Stimulated activated CD8-positive, alpha-beta memory T cell treated with anti-CD3 and anti-CD28 coated beads, Interleukin-4, amount 100 ng/mL, for 48 hours (primary cell): ENCODE measurements around the gene CHML.

ENCODE experiments used
- DNase-seq: peaks from one replicate; pipeline ENCODE4 v3.0.0-alpha.2; 2020

Gene CHML

GRCh38 chr1:241645199-241645598 is 5.0 kb upstream of the CHML start:
- no peak for DNase-seq

DNA sequence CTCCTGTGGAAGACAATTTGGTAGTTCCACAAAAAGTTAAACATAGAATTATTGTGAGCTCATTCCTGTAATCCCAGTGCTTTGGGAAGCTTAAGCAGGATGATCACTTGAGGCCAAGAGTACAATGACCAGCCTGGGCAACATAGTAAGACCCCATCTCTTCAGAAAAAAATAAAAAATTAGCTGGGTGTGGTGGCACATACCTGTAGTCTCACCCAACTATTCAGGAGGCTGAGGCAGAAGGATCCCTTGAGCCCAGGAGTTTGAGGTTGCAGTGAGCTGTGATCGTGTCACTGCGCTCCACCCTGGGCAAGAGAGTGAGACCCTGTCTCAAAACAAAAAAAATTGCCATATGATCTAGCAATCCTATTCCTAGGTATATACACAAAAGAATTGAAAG is 4.1 kb upstream of the CHML start:
- no peak for DNase-seq

DNA sequence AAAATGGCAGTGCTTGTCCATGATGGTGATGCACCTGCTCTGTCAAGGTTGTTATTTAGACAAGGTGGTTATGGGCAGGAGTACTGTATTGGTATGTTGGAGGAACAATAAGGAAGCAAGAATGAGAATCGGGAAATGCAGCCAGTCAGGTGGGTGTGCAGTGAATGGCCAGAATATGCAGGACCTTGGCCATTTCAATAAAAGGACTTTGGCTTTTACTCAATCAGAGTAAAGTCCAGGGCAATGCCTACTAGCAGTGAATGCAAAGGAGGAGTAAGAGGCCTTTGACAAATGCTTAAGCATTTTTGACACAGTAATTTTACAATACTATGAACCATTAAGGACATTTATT is 2.4 kb upstream of the CHML start:
- DNase-seq, result no peak

DNA sequence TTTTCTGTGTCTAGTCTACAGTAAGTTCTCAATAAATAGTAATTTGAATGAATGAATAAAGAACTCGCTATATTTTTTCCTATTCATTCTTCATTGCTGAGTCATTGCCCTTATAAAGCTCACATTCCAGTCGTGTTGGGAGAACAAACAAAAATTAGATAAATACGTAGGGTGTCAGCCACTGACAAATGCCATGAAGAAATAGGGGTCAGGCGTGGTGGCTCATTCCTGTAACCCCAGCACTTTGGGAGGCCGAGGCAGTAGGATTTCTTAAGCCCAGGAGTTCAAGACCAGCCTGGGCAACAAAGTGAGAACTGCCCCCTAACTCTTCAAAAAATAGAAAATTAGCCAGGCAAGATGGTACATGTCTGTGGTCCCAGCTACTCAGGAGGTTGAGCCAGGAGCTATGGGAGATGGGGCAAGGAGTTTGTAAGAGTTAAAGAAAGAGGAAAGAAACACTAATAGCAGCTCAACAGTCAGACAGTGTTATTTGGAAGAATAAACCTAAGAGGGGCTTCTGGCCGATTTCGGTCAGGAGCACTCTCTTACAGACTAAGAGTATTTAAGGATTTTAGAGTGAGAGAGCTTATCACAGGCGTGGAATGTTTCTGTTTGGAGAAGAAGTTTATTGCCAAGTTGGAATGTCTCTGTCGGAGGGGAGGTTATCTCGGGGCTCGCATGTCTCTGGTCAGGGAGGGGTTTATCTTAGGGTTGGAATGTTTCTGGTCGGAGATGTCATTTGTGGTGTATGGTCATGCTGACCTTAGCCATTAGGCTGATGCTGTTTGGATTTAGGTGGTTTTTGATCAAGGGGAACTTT is 1.8 kb upstream of the CHML start:
- no peak for DNase-seq

DNA sequence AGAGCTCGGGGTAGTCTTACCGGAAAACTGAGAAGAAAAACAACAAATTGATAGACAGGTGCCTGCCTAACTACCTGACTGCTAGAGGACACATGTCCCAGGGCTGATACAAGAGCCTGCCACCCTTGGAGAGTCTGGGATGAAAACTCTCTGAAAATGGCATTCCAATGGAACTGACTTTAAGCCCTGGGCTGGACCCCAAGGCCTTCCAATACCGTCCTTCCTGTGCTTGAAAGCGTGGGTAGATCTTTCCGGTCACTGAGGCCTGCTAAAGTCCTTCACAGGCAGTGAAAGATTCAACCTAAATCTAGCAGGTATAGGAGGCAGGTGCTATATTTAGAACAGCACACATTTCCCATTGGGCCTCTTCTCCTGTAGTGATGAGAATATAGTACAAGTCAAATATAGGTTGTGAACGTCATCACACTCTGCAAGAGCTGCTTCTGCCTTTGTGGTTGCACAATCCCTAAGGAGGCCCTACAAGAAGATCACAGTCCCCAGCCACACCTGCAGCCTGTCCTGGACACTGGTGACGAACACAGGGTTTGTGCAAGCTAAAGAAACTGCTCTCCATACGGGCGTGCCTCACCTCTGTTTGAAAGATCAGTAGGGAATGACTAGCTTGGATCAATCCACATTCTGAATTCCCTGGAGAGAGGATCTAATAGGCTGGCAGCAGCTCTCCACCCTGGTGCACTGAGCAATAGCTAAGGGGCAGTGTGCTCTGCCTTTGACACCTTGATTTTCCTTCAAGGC is 876 bp upstream of the CHML start:
- DNase-seq, result no peak

GRCh38 chr1:241639623-241640148 is 483 bp downstream of the CHML start:
- no peak for DNase-seq

DNA sequence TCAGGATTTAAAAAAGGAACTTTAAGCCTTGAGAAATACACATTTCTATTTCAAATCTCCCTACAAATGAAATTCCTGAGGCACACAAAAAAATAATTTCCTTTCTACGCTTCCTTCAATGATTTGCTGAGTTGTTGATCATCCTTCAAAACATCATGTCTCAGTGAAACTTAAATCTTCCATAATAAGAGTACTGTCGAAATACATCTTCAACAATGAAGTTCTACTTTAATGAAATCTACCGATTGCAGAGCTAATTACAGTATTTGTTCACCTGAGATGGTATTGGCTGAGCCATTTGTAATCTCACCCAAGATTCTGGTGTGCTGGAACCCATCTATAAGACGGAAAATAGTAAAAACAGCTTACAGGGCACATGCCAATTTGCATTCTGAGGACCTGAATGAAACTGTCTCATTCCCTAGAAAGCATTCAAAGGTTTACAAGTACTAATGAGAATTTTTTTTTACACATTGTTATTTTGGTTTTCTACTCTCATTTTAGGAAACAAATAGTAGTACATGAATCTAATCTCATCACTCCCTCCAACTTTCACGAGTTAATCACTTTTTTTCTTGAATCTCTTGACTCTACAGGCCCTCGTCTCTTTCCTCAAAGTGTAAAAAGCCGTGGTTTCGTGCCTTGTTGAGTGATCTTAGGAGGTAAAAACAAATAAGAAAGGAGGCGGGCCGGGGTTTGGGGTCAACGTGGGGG is 1.1 kb downstream of the CHML start:
- DNase-seq, result no peak

DNA sequence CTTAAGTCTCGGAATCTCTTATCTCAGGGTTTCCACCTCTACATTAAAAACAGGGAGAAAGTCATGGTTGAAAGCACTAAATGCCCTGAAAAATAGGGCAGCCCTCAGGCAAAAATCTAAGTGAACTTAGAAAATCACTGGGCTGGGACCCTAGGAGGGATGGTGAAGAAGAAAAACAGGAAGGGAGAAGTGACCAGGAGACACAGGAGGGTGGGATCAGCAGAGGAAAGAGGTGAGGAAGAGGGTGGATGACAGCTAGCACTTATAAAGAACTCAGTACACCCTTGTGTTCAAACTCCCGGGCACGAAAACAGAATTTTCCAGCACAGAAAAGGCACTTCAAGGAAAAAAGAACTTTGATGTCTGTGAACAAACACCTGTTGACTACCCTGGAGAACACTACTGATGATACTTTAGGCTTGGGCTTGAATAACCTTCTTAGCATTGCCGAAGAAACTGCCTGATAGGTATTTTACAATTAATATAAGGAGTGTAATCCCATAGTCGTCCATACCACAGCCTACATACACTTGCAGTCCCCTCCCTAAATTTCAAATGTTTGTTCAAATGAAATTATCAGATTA is 2.0 kb downstream of the CHML start:
- DNase-seq, result no peak

DNA sequence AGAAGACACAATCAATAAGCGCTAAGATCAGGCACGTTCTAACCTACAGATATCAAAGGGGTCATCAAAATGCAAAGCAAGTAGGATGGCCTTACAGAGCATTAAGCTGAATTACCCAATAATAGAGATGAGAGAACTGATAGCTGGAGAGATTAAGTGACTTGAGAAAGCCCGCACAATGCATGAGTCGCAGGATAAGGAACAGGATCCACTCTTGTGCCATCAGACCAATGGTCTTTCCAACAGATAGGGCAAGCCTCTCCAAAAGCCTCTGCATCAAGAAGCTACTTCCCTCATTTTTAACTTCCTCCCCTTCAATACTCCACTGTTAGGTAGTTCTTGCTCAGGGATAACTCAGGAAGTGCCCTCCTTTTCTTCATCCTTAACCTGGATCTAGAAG is 2.6 kb downstream of the CHML start:
- DNase-seq, result no peak

- no peak for DNase-seq
Measured at GRCh38 chr1:241637046-241637590, 3.1 kb downstream of the CHML start.

DNA sequence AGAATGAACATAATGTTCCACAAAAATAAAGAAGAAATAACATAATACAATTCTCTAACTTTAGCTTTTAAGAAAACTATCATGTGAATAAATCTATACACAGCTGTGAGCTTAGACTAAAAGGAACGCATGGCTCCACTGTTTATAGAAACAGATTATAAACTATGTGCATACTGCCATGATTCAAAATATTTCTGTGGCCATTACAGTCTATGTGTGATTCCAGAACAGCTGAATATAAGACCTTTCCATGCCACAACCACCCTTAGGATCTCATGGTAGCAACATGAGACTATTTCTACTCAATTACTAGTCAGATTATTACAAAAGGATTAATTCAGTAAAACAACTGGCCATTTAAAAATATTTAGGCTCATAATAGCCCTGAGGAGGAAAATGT is 3.9 kb downstream of the CHML start:
- no peak for DNase-seq

DNA sequence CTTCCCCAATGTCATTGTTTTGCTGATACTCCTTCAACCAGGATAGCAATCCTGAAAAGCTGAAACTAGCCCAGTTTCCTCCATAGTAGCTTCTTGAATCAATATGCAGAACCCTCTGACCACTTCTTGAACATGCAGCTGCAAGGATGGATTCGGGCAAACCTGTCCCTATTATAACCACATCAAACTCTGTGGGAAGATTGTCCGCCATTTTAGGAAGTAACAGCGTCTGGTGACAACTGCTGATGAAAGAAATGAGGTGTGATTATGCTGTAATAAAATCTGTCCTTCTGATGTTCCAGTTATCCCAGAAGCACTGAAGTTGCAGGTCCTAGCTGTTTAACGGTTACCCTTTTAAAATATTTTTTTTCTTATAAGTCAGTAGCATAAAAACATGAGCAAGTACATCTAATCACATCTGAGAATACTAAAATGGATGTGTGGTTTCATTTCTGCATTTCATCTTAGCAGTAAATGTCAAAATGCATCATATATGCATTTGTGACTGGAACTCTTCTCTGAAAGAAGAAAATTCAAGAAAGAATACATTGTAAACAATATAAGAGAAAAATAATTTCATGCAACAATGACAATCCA is 4.5 kb downstream of the CHML start:
- DNase-seq, result no peak

DNA sequence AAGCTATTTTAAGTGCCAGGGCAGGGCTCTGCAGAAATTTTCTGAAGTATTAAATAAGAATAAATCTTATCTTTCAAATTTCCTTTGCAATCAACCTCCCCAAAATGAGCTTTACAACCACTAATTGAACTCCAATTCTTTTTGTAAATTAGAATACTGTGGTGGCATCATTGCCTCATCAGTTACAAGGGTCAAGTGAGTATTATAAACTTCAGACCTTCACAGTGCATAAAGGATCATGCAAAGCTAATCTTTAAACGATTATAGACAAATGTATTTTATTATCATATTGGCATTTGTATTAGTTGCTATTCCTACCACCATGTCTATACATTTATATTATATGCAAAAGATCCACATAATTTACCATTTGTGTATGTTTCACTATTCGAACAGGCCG is 7.2 kb downstream of the CHML start:
- no peak for DNase-seq

GRCh38 chr1:241631674-241632073 is 8.5 kb downstream of the CHML start:
- DNase-seq, result no peak

GRCh38 chr1:241630899-241631298 is 9.3 kb downstream of the CHML start:
- no peak for DNase-seq

DNA sequence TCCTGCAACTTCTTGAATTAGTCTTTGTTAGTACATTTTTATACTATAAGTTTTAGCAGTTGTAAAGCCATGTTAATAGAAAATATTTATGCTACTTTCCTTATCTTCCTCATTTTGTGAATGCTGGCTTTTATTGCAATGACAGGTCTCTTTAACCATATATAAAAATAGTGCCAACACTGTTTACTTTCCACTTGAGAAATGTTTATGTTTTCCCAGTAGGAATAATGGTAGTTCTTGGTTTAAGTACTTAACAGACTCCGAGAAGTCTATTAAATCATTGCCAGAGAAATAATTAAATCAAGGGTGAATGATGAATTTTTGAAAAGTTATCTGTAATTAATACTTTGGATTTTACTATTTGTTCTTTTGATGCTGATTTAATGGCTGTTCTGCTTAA is 9.7 kb downstream of the CHML start:
- DNase-seq, result no peak

DNA sequence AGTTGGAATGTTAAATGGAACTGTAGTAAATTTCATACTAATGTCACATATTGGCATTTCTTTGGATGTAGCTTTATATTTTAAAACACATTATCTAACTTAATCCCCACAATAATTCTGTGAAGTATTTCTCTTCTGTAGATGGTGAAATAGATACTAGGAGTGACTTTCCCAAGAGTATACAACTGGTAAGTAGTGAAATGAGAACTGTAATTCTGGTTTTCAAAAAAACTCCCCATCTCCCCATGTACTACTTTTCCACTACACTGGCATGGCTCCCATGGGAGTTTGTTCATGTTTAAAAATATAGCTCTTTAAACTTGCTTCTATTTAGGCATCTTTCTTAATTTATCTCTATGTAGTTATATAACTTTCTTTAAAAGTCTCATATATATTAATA is 10.2 kb downstream of the CHML start:
- no peak for DNase-seq

- no peak for DNase-seq
Measured at GRCh38 chr1:241627453-241628259, 12.5 kb downstream of the CHML start.

DNA sequence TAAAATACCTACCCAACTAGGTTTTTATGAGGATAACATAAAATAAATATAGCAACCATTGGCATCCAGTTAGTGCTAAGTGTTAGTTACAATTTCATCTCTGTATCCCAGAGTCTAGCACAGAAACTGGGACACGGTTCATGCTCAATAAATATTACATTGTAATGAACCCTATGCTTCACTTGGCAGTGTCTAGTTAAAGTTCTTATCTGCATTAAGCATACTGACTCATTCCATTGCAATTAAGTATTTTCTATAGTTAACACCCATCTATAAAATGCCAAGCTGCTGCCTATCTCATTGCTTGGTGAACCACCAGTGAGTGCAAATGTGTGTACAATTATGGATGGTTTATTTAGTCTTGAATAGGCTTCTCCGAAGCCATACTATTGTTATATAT is 15.2 kb downstream of the CHML start:
- no peak for DNase-seq

DNA sequence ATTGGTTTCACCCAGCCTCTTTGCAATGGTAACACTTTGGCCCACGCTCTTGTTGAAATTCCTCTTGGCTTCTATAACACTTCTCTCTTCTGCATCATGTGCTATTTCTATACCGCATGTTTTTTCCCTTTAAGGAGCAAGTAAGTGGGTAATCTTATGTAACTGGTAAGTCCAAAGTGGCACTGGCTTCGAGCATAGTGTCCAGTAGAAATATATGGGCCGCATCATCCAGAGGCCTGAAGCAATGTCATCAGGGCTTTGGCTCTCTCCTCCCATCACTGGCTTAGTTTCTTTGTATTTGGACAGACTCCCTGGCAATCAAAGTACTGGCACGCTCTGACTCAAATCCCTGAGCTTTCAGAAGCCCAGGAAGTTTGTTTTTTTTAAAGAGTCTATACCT is 17.5 kb downstream of the CHML start:
- no peak for DNase-seq

DNA sequence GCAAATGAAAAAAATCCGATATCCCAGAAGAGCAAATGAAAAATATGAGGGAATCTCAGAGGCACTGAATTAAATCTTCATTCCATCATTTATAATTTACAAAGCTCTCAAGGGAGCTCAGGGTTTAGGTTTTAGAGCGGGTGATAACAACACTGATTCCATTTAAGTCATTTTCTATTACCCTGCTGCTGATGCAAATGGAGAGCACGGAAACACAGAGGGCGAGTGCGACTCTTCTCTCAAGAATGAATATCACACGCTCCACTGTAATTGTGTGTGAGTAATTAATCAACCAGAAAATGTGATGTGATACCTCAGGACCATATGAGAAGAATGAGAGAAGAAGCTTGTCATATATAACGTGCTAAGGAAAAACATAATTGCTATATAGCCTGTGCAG is 22.7 kb downstream of the CHML start:
- DNase-seq, result no peak
